Muscle of leg (tissue), 11 donors: Measurements from ENCODE around the gene HOXC12. TPM values are rescaled to one million over a fixed set of nuclear protein-coding genes. Genes with fewer than 3 reads are reported as not detected.

ENCODE experiments used
- DNase-seq: peaks from one replicate; pipeline ENCODE4 v3.0.0; 2013
- H3K27ac ChIP-seq: one replicate; pipeline ENCODE4 v1.5.1; 2013; ENCODE audit warnings: mild to moderate bottlenecking, low read length, control low read depth
- H3K27me3 ChIP-seq: one replicate; pipeline ENCODE4 v1.6.1; 2013; ENCODE audit warnings: low read length; ENCODE audit not compliant: control insufficient read depth, insufficient read depth
- H3K36me3 ChIP-seq: one replicate; pipeline ENCODE4 v1.6.1; 2013; ENCODE audit warnings: low read length; ENCODE audit not compliant: control insufficient read depth, insufficient read depth
- H3K4me1 ChIP-seq: one replicate; pipeline ENCODE4 v1.6.1; 2013; ENCODE audit warnings: low read length; ENCODE audit not compliant: control insufficient read depth, insufficient read depth
- H3K4me3 ChIP-seq: one replicate; pipeline ENCODE4 v1.5.1; 2013; ENCODE audit warnings: low read length, control low read depth
- H3K9me3 ChIP-seq: replicated peaks from 2 replicates; pipeline ENCODE4 v1.6.1; 2013; ENCODE audit warnings: low read depth, low read length; ENCODE audit not compliant: control insufficient read depth
- WGBS: methylation state at CpG from one replicate; pipeline ENCODE4 v1.1.5; 2013; ENCODE audit warnings: missing lambda C conversion rate; ENCODE audit not compliant: insufficient coverage; 5-methylcytosine and 5-hydroxymethylcytosine counted together
- polyA plus RNA-seq, 8 donors: library from polyadenylated mRNA; unstranded; fragments of 120-200 nt; gene quantifications; one replicate each; pipeline versions ENCODE4 v1.2.1 to v1.2.3, GENCODE V29; 2013; ENCODE audit warnings: inconsistent platforms in 1 of 8, low replicate concordance in 1 of 8; ENCODE audit not compliant: insufficient read length in 8 of 8, insufficient read depth in 1 of 8
- total RNA-seq: library from RNA; stranded (reverse); fragments of 120-200 nt; gene quantifications from one replicate; pipeline ENCODE4 v1.2.4, GENCODE V29; 2013

The HOXC12 gene
- total and polyA plus RNA-seq, 9 donors, result 0.06 to 0.30 (median 0.08) TPM; not detected in 2

- peaks cover 9% of the 10 kb centered on the region for H3K36me3 ChIP-seq
- no peak for DNase-seq
- H3K4me1 ChIP-seq, result peaks cover 75% of the 10 kb centered on the region
- no peaks in the 10 kb centered on the region for H3K9me3 ChIP-seq
- WGBS, result 0% methylated on average over 1 of the region's 13 CpGs
- peak overlapping the region; percentile 99 for H3K27ac ChIP-seq
- peak overlapping the region; percentile 81 for H3K4me3 ChIP-seq
- H3K27me3 ChIP-seq, result peaks cover 84% of the 10 kb centered on the region
Observed at GRCh38 chr12:53998900-53999236, 44.2 kb downstream of the HOXC12 start.

GRCh38 chr12:53999559-54000115 lies 44.9 kb downstream of the HOXC12 start:
- Histone ChIP-seq H3K4me3 (peak overlapping the region; percentile 81), H3K27ac (peak overlapping the region; percentile 99), H3K36me3 (peaks cover 9% of the 10 kb centered on the region), H3K4me1 (peaks cover 78% of the 10 kb centered on the region), H3K9me3 (no peaks in the 10 kb centered on the region), H3K27me3 (peaks cover 82% of the 10 kb centered on the region)
- DNase-seq, result peak; percentile 97
- WGBS, result 0% methylated on average over 16 of the region's 35 CpGs

- Histone ChIP-seq H3K27ac (peak within 1 kb of the TSS; percentile 99), H3K4me1 (peaks cover 79% of the 10 kb centered on the region), H3K36me3 (peaks cover 9% of the 10 kb centered on the region), H3K4me3 (peak within 1 kb of the TSS; percentile 81), H3K9me3 (no peaks in the 10 kb centered on the region), H3K27me3 (peaks cover 80% of the 10 kb centered on the region)
- no peak for DNase-seq
- WGBS, result 0% methylated on average over 72 of the region's 87 CpGs
Observed at GRCh38 chr12:54000116-54001114, 45.7 kb downstream of the HOXC12 start, which contains the start of gene HOXC9. TSS of gene HOXC9 (plus strand) at chr12:54000161. CDS start at chr12:54000189, 28 bp downstream.

GRCh38 chr12:54001283-54002187 lies 46.8 kb downstream of the HOXC12 start:
- Histone ChIP-seq H3K27me3 (peaks cover 79% of the 10 kb centered on the region), H3K4me3 (peak overlapping the region; percentile 81)

GRCh38 chr12:54002278-54002914 lies 47.7 kb downstream of the HOXC12 start:
- 23% methylated on average over 2 of the region's 19 CpGs for WGBS
- peaks cover 84% of the 10 kb centered on the region for H3K4me1 ChIP-seq
- H3K36me3 ChIP-seq, result peaks cover 13% of the 10 kb centered on the region
- peak overlapping the region; percentile 99 for H3K27ac ChIP-seq
- no peak for DNase-seq
- H3K27me3 ChIP-seq, result peaks cover 80% of the 10 kb centered on the region
- peak overlapping the region; percentile 81 for H3K4me3 ChIP-seq
- H3K9me3 ChIP-seq, result no peaks in the 10 kb centered on the region

More at GRCh38 chr12:54001283-54002187, 46.8 kb downstream of the HOXC12 start:
- Histone ChIP-seq H3K9me3 (no peaks in the 10 kb centered on the region), H3K4me1 (peaks cover 84% of the 10 kb centered on the region), H3K36me3 (peaks cover 12% of the 10 kb centered on the region), H3K27ac (peak overlapping the region; percentile 99)
- DNase-seq, result no peak
- WGBS, result 6% methylated on average over 5 of the region's 8 CpGs

GRCh38 chr12:54002915-54003389 lies 48.2 kb downstream of the HOXC12 start:
- H3K4me3 ChIP-seq, result peak overlapping the region; percentile 8
- 51% methylated on average over 4 of the region's 19 CpGs for WGBS
- H3K36me3 ChIP-seq, result peaks cover 13% of the 10 kb centered on the region
- H3K4me1 ChIP-seq, result peaks cover 82% of the 10 kb centered on the region
- peak overlapping the region; percentile 99 for H3K27ac ChIP-seq
- peaks cover 78% of the 10 kb centered on the region for H3K27me3 ChIP-seq
- no peaks in the 10 kb centered on the region for H3K9me3 ChIP-seq
- no peak for DNase-seq

GRCh38 chr12:54003625-54004024 lies 48.9 kb downstream of the HOXC12 start:
- WGBS, result 34% methylated on average over 3 of the region's 3 CpGs
- peaks cover 77% of the 10 kb centered on the region for H3K27me3 ChIP-seq
- no peaks in the 10 kb centered on the region for H3K9me3 ChIP-seq
- peak overlapping the region; percentile 99 for H3K27ac ChIP-seq
- H3K4me1 ChIP-seq, result peaks cover 81% of the 10 kb centered on the region
- H3K36me3 ChIP-seq, result peaks cover 13% of the 10 kb centered on the region
- no peak overlapping the region for H3K4me3 ChIP-seq
- no peak for DNase-seq

GRCh38 chr12:54004063-54004840 lies 49.5 kb downstream of the HOXC12 start:
- Histone ChIP-seq H3K4me3 (no peak overlapping the region), H3K27ac (peak overlapping the region; percentile 99), H3K9me3 (no peaks in the 10 kb centered on the region), H3K27me3 (peaks cover 73% of the 10 kb centered on the region), H3K36me3 (peaks cover 13% of the 10 kb centered on the region), H3K4me1 (peaks cover 76% of the 10 kb centered on the region)
- 47% methylated on average over 2 of the region's 20 CpGs for WGBS
- no peak for DNase-seq
